ENCODE results near the gene ERVV-1.
"Not testable (repeated sequence)": the region's sequence is repeated elsewhere in the genome, so short reads cannot be mapped to it uniquely, and the experiment has no call there.

Gene ERVV-1

DNA sequence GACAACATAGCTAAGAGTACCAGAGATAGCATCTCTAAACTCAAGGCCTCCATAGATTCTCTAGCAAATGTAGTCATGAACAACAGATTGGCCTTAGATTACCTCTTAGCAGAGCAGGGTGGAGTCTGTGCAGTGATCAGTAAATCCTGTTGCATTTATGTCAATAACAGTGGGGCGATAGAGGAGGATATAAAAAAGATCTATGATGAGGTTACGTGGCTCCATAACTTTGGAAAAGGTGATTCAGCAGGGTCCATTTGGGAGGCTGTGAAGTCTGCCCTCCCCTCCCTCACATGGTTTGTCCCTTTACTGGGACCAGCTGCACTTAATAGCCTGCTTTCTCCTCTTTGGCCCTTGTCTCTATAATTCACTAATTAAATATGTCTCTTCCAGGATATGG, 1.4 kb downstream of the ERVV-1 start:
- Histone ChIP-seq H3K9me3 (ENCODE audit: control insufficient read depth in 5 of 5, low read length in 5 of 5) (peaks cover 0 to 15% (median 0%) of the 10 kb centered on the region in 5 donors), H3K9ac (ENCODE audit: low read length in 5 of 5) (no peak overlapping the region), H3K4me1 (ENCODE audit: control insufficient read depth in 5 of 5, insufficient read depth in 5 of 5, low read length in 5 of 5) (no peaks in the 10 kb centered on the region), H3K27me3 (ENCODE audit: control insufficient read depth in 5 of 5, insufficient read depth in 4 of 5, low read length in 5 of 5) (peaks cover 0 to 4% (median 0%) of the 10 kb centered on the region in 5 donors), H3K27ac (ENCODE audit: low read depth, low read length) (no peak overlapping the region), H3K36me3 (ENCODE audit: control insufficient read depth in 5 of 5, insufficient read depth in 5 of 5, low read length in 5 of 5) (no peaks in the 10 kb centered on the region), H3K4me3 (ENCODE audit: low read depth in 1 of 5, low read length in 5 of 5) (no peak overlapping the region)

DNA sequence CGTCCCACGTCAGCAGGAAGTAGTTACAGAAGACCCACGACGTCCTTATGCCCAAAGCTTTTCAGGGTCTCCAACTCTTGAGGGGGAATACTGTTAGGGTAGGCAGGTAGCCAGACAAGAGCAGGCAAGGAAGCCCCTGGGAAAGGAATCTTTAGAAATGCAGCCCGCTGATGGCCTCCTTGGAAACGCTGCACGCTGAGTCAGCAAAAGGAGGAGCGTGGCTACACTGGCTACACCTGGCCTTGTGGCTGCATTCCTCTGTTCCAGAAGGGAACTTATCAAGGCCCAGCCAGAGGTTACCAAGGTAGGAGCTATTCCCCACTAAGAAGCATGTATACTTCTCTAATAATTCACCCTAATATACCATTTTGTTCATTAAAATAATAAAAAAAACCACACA, 2.0 kb downstream of the ERVV-1 start:
- Histone ChIP-seq H3K4me3 (ENCODE audit: low read depth in 1 of 5, low read length in 5 of 5) (no peak overlapping the region), H3K27ac (ENCODE audit: low read depth, low read length) (no peak overlapping the region), H3K4me1 (ENCODE audit: control insufficient read depth in 5 of 5, insufficient read depth in 5 of 5, low read length in 5 of 5) (no peaks in the 10 kb centered on the region), H3K9me3 (ENCODE audit: control insufficient read depth in 5 of 5, low read length in 5 of 5) (peaks cover 0 to 17% (median 3%) of the 10 kb centered on the region in 5 donors), H3K9ac (ENCODE audit: low read length in 5 of 5) (no peak overlapping the region), H3K36me3 (ENCODE audit: control insufficient read depth in 5 of 5, insufficient read depth in 5 of 5, low read length in 5 of 5) (no peaks in the 10 kb centered on the region), H3K27me3 (ENCODE audit: control insufficient read depth in 5 of 5, insufficient read depth in 4 of 5, low read length in 5 of 5) (peaks cover 0 to 1% (median 0%) of the 10 kb centered on the region in 5 donors)

DNA sequence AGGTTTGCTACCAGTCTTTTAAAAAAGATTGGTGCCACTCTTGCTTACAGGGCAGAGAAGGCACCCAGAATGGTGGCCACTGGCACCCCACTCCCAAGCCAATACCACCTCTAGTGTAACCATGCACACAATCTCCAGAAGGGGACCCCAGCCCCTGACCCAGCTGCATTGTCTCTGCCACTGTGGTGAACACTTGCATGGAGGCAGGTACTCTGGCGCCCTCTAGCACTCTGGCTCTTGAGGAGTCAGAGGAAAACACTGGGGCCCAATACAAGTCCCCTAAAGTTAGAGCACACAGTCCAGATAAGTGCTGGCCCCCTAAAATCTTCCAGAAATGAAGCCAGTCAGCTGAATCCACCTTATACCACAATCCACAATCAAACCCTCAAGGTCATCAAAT, 6.0 kb downstream of the ERVV-1 start:
- no peak overlapping the region for H3K27ac ChIP-seq (ENCODE audit: low read depth, low read length)
- no peak overlapping the region for H3K9ac ChIP-seq (ENCODE audit: low read length in 5 of 5)
- peaks cover 0 to 18% (median 10%) of the 10 kb centered on the region in 5 donors for H3K9me3 ChIP-seq (ENCODE audit: control insufficient read depth in 5 of 5, low read length in 5 of 5)
- no peaks in the 10 kb centered on the region for H3K4me1 ChIP-seq (ENCODE audit: control insufficient read depth in 5 of 5, insufficient read depth in 5 of 5, low read length in 5 of 5)
- no peaks in the 10 kb centered on the region for H3K27me3 ChIP-seq (ENCODE audit: control insufficient read depth in 5 of 5, insufficient read depth in 4 of 5, low read length in 5 of 5)
- no peak overlapping the region for H3K4me3 ChIP-seq (ENCODE audit: low read depth in 1 of 5, low read length in 5 of 5)
- H3K36me3 ChIP-seq (ENCODE audit: control insufficient read depth in 5 of 5, insufficient read depth in 5 of 5, low read length in 5 of 5) = no peaks in the 10 kb centered on the region

DNA sequence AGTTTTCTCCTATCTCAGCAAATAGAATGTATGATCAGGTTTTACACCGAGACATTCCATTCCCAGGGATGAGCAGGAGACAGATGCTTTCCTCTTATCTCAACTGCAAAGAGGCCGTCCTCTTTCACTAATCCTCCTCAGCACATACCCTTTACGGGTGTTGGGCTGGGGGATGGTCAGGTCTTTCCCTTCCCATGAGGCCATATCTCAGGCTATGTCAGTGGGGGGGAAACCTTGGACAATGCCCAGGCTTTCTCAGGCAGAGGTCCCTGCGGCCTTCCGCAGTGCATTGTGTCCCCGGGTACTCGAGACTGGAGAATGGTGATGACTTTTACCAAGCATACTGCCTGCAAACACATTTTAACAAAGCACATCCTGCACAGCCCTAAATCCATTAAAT, 14.6 kb downstream of the ERVV-1 start:
- not testable (repeated sequence) for H3K4me1 ChIP-seq (ENCODE audit: control insufficient read depth in 5 of 5, insufficient read depth in 5 of 5, low read length in 5 of 5); H3K27ac ChIP-seq (ENCODE audit: low read depth, low read length); H3K9ac ChIP-seq (ENCODE audit: low read length in 5 of 5); H3K9me3 ChIP-seq (ENCODE audit: control insufficient read depth in 5 of 5, low read length in 5 of 5); H3K36me3 ChIP-seq (ENCODE audit: control insufficient read depth in 5 of 5, insufficient read depth in 5 of 5, low read length in 5 of 5); H3K4me3 ChIP-seq (ENCODE audit: low read depth in 1 of 5, low read length in 5 of 5); H3K27me3 ChIP-seq (ENCODE audit: control insufficient read depth in 5 of 5, insufficient read depth in 4 of 5, low read length in 5 of 5)

DNA sequence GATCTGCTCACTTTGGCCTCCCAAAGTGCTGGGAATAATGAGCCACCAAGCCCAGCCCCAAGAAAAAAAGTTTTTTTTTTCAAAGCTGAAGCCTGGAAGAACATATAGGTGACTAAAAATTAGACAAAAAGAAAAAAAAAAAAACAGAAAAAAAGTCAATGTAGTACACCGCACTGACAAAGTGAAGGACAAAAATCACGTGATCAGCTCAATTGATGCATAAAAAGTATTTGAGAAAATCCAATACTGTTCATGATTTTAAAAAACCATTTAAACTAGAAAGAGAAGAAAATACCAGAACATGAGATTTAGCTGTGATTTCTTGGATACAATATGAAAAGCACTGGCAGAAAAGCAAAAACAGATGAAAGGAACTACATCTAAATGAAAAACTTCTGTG, 20.3 kb downstream of the ERVV-1 start:
- H3K36me3 ChIP-seq (ENCODE audit: control insufficient read depth in 5 of 5, insufficient read depth in 5 of 5, low read length in 5 of 5) = no peaks in the 10 kb centered on the region
- H3K4me1 ChIP-seq (ENCODE audit: control insufficient read depth in 5 of 5, insufficient read depth in 5 of 5, low read length in 5 of 5) = peaks cover 0 to 5% (median 3%) of the 10 kb centered on the region in 5 donors
- peaks cover 0 to 7% (median 4%) of the 10 kb centered on the region in 5 donors for H3K27me3 ChIP-seq (ENCODE audit: control insufficient read depth in 5 of 5, insufficient read depth in 4 of 5, low read length in 5 of 5)
- H3K9me3 ChIP-seq (ENCODE audit: control insufficient read depth in 5 of 5, low read length in 5 of 5) = peaks cover 4 to 31% (median 20%) of the 10 kb centered on the region in 5 donors
- no peak overlapping the region for H3K4me3 ChIP-seq (ENCODE audit: low read depth in 1 of 5, low read length in 5 of 5)
- H3K9ac ChIP-seq (ENCODE audit: low read length in 5 of 5) = no peak overlapping the region
- no peak overlapping the region for H3K27ac ChIP-seq (ENCODE audit: low read depth, low read length)

DNA sequence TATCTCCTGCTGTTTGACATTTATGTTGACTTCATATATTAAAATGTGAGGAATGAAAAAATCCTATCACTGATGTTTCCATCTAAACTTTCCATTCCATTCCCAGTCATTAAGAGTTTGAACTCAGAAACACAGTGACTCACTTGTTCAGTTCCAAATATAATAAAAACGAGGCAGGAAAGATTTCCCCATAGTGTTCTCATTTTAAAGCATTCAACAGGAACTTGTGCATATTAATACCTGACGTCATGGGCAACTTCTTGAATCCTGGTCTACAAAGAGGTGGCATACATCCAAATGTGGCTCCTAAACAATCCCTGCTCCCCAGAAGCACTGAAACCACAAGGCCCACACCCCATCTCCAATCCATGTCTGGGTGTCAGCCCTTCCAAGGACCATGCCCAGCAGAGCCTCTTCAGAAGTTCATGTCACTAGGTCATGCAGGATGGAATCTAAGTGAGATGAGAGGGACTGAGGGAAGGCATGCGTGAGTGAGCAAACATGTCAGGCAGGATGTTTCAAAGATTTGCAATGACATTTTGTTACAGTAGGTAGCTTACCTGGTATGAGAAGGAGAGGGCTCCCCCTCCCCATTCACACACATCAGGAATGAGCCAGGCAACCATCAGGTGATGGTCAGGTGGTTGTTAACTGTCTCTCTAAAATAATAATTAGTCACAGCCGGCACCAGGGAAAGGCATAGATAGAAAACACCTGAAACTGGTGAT, 21.4 kb downstream of the ERVV-1 start:
- peaks cover 0 to 5% (median 3%) of the 10 kb centered on the region in 5 donors for H3K4me1 ChIP-seq (ENCODE audit: control insufficient read depth in 5 of 5, insufficient read depth in 5 of 5, low read length in 5 of 5)
- peaks cover 6 to 32% (median 20%) of the 10 kb centered on the region in 5 donors for H3K9me3 ChIP-seq (ENCODE audit: control insufficient read depth in 5 of 5, low read length in 5 of 5)
- no peak overlapping the region for H3K4me3 ChIP-seq (ENCODE audit: low read depth in 1 of 5, low read length in 5 of 5)
- H3K36me3 ChIP-seq (ENCODE audit: control insufficient read depth in 5 of 5, insufficient read depth in 5 of 5, low read length in 5 of 5) = no peaks in the 10 kb centered on the region
- peaks cover 0 to 7% (median 4%) of the 10 kb centered on the region in 5 donors for H3K27me3 ChIP-seq (ENCODE audit: control insufficient read depth in 5 of 5, insufficient read depth in 4 of 5, low read length in 5 of 5)
- H3K27ac ChIP-seq (ENCODE audit: low read depth, low read length) = no peak overlapping the region
- no peak overlapping the region for H3K9ac ChIP-seq (ENCODE audit: low read length in 5 of 5)

DNA sequence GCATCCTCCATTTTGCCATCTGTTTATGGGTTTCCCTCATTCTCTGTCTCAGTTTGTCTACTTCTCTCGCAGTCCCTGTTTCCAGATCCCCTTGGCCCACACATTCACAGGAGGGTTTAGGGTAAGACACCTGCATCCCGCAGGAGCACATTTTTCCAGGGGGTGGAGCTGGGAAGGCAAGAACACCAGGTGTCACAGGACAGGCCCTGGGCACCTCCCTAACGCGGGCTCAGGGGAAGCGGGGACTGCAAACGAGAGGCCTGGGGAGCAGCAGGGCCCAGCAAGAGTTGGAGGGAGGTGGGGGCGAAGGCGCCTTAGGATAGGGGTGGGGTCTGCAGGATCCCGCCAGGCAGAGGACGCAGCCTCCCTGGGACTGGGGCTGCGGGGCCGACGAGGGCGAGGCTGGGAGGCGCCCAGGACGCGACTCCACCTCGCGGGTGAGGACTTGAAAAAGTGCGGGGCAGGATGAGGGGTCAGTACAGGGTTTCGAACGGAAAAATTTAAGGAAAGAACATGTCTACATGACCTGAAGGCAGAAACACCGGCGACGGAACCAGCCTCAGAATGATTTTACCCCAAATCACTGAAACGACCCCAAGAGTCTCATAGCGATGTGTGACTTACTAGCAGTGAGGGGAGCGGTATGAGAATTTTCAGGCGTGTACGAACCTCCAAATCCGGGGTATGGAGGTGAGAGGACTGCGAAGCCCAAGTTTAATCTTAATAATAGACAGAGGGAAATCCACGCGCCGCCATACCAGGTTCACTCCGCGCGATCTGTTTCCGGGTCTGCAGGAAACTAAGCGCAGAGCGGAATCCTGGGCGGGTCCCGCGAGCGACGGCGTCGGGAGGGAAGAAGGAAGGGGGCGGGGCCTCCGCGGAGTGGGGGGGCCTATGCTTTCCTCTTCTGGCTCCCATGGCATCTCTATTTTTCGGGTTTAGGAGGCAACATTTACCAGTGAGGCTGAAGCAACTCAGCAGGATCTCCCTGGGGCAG, 23.7 kb downstream of the ERVV-1 start:
- Histone ChIP-seq H3K27me3 (ENCODE audit: control insufficient read depth in 5 of 5, insufficient read depth in 4 of 5, low read length in 5 of 5) (peaks cover 0 to 7% (median 4%) of the 10 kb centered on the region in 5 donors), H3K4me3 (ENCODE audit: low read depth in 1 of 5, low read length in 5 of 5) (peak overlapping the region; percentile 42 to 62 (median 55)), H3K4me1 (ENCODE audit: control insufficient read depth in 5 of 5, insufficient read depth in 5 of 5, low read length in 5 of 5) (peaks cover 0 to 5% (median 3%) of the 10 kb centered on the region in 5 donors), H3K9ac (ENCODE audit: low read length in 5 of 5) (no peak overlapping the region), H3K9me3 (ENCODE audit: control insufficient read depth in 5 of 5, low read length in 5 of 5) (peaks cover 6 to 33% (median 19%) of the 10 kb centered on the region in 5 donors), H3K36me3 (ENCODE audit: control insufficient read depth in 5 of 5, insufficient read depth in 5 of 5, low read length in 5 of 5) (no peaks in the 10 kb centered on the region), H3K27ac (ENCODE audit: low read depth, low read length) (no peak overlapping the region)

DNA sequence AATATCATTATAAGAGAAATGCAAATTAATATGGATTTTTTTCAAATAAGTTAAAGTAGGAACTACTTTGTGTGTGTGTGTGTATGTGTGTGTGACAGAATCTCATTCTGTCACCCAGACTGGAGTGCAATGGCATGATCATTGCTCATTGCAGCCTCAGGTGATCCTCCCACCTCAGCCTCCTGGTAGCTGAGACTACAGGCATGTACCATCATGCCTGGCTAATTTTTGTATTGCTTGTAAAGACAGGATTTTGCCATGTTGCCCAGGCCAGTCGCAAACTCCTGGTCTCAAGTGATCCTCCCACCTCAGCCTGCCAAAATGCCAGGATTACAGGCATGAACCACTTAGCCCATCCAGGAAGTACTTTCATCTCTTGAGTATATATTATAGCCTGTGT, 27.6 kb downstream of the ERVV-1 start:
- Histone ChIP-seq H3K4me3 (ENCODE audit: low read depth in 1 of 5, low read length in 5 of 5) (no peak overlapping the region), H3K9me3 (ENCODE audit: control insufficient read depth in 5 of 5, low read length in 5 of 5) (peaks cover 6 to 34% (median 16%) of the 10 kb centered on the region in 5 donors), H3K27me3 (ENCODE audit: control insufficient read depth in 5 of 5, insufficient read depth in 4 of 5, low read length in 5 of 5) (peaks cover 0 to 7% (median 2%) of the 10 kb centered on the region in 5 donors), H3K9ac (ENCODE audit: low read length in 5 of 5) (no peak overlapping the region), H3K27ac (ENCODE audit: low read depth, low read length) (no peak overlapping the region), H3K36me3 (ENCODE audit: control insufficient read depth in 5 of 5, insufficient read depth in 5 of 5, low read length in 5 of 5) (no peaks in the 10 kb centered on the region), H3K4me1 (ENCODE audit: control insufficient read depth in 5 of 5, insufficient read depth in 5 of 5, low read length in 5 of 5) (peaks cover 0 to 5% (median 3%) of the 10 kb centered on the region in 5 donors)

DNA sequence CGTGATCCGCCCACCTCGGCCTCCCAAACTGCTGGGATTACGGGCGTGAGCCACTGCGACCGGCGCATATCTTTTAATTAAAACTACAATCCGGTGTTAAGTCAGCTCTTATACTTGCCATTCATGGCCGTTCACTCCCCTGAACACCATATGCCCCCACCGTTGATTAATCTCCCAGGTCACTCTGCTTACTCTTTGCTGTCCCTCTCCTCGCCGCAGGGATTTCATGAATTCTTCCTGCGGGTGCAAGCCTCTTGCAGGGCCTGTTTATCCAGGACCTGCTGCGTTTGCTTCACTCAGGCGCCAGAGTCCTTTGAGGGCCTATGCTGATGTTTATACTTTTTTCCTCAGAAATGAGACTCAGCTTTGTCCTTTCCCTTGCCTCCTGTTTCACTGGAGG, 31.8 kb downstream of the ERVV-1 start:
- peaks cover 7 to 30% (median 23%) of the 10 kb centered on the region in 5 donors for H3K9me3 ChIP-seq (ENCODE audit: control insufficient read depth in 5 of 5, low read length in 5 of 5)
- no peaks in the 10 kb centered on the region for H3K27me3 ChIP-seq (ENCODE audit: control insufficient read depth in 5 of 5, insufficient read depth in 4 of 5, low read length in 5 of 5)
- no peaks in the 10 kb centered on the region for H3K4me1 ChIP-seq (ENCODE audit: control insufficient read depth in 5 of 5, insufficient read depth in 5 of 5, low read length in 5 of 5)
- no peak overlapping the region for H3K9ac ChIP-seq (ENCODE audit: low read length in 5 of 5)
- no peak overlapping the region for H3K27ac ChIP-seq (ENCODE audit: low read depth, low read length)
- no peaks in the 10 kb centered on the region for H3K36me3 ChIP-seq (ENCODE audit: control insufficient read depth in 5 of 5, insufficient read depth in 5 of 5, low read length in 5 of 5)
- H3K4me3 ChIP-seq (ENCODE audit: low read depth in 1 of 5, low read length in 5 of 5) = no peak overlapping the region

DNA sequence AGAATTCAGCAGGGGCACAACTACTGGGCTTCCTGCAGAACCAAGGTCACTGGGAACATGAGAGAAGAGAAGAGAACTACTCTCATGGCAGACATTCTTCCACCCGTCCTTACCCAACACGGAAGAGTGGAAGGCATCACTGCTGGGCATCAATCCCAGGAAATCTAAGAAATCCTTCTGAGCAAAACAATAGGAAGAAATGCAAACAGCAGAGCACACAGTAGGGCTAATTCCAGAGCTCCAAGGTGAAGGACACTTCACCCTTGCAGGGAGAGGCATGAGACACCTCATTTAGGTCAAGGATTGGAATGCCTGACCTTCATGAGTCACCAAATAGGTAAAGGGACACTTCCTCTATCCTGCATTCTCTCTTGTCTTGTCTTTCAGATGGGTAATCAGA, 33.7 kb downstream of the ERVV-1 start:
- no peaks in the 10 kb centered on the region for H3K27me3 ChIP-seq (ENCODE audit: control insufficient read depth in 5 of 5, insufficient read depth in 4 of 5, low read length in 5 of 5)
- H3K9me3 ChIP-seq (ENCODE audit: control insufficient read depth in 5 of 5, low read length in 5 of 5) = peaks cover 7 to 37% (median 28%) of the 10 kb centered on the region in 5 donors

More for the DNA sequence above, 33.7 kb downstream of the ERVV-1 start:
- H3K9ac ChIP-seq (ENCODE audit: low read length in 5 of 5) = no peak overlapping the region
- H3K4me1 ChIP-seq (ENCODE audit: control insufficient read depth in 5 of 5, insufficient read depth in 5 of 5, low read length in 5 of 5) = no peaks in the 10 kb centered on the region
- H3K4me3 ChIP-seq (ENCODE audit: low read depth in 1 of 5, low read length in 5 of 5) = peak overlapping the region in 4 of 5 donors; percentile 17 to 51 (median 30)
- no peak overlapping the region for H3K27ac ChIP-seq (ENCODE audit: low read depth, low read length)
- H3K36me3 ChIP-seq (ENCODE audit: control insufficient read depth in 5 of 5, insufficient read depth in 5 of 5, low read length in 5 of 5) = no peaks in the 10 kb centered on the region

Data from subcutaneous abdominal adipose tissue (tissue), 5 donors.